ENCODE measurements around the gene NEMP2.

Gene NEMP2

DNA sequence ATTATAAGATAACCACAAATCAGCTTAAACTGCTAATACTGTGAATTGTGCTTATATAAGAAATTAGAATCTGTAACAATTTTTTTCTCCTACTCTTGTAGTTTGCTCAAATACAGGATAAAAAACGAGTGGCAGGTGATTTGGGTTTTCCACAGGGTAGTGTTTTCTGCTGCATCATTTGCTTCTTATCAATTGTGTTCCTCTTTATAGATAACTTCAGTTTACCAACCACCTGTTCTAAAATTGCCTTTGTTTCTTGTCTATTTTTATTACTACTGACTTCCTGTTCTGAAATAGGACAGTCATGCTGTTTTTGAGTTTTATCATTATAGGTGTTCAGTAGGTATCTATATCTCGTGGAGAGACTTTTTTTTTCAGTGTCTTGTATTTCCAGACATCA lies 69.5 kb downstream of the NEMP2 start:
- intact Hi-C loops (cut with DNase I) = no loop called here
- no peak for DNase-seq

DNA sequence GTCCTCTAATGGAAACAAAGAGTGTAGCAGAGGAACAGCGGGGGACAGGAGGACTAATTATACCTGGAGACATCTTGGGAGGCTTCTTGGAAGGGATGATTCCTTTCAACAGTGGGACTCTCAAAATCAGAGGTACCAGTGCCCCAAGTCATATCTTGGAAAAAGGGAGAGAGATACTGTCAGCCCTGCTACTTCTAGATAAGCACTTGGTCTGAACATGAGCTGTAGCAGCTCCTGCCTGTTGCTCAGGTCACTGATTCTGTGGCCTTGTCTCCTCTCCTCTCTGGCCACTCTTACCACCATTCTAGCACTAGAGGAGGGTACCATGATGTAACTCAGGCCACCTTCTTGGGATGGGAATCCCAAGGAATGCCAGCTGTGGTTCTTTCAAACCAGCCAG lies 71.9 kb downstream of the NEMP2 start:
- intact Hi-C loops (cut with DNase I) = no loop called here
- DNase-seq = no peak

- intact Hi-C loops (cut with DNase I) = no loop called here
- no peak for DNase-seq
Observed at GRCh38 chr2:190462181-190462580, 72.3 kb downstream of the NEMP2 start.

- intact Hi-C loops (cut with DNase I) = no loop called here
- DNase-seq = no peak
Observed at GRCh38 chr2:190460487-190460886, 74.0 kb downstream of the NEMP2 start.

- no peak for DNase-seq
- intact Hi-C loops (cut with DNase I) = no loop called here
Observed at GRCh38 chr2:190459881-190460280, 74.6 kb downstream of the NEMP2 start.

DNA sequence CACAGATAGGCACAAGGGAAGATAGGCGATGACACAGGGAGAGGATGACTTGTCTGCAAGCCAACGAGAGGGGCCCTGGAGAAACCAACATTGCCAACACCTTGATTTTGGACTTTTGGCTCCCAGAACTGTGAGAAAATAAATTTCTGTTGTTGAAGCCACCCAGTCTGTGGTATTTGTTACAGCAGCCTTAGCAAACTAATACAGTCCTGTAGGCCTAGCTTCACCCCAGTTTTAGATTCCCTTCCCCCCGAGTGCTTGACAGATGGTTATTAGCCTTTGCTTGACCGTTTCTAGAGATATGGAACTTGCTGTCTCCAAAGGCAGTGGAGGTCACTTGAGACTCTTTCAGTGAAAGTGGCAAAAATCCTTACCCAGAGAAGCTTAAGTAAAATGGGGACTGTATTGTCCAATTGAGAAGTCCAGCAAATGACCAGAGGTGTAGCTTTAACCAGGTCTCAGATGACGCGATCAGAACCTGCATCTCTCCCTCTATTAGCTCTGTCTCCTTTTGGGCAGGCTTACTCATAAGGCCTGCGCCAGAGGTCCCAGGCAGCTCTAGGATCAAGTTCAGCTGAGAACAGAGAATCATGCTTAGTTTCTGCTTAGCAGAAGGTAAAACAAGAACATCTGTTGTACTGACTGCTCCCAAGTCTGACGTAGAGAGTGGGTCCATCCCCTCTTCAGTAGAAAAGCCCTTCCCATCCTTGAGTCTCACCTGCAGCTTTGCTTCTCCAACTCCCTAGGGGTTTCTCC lies 76.0 kb downstream of the NEMP2 start:
- intact Hi-C loops (cut with DNase I) = no loop called here
- DNase-seq = no peak

- no peak for DNase-seq
- intact Hi-C loops (cut with DNase I) = no loop called here
Observed at GRCh38 chr2:190457256-190457655, 77.3 kb downstream of the NEMP2 start.

DNA sequence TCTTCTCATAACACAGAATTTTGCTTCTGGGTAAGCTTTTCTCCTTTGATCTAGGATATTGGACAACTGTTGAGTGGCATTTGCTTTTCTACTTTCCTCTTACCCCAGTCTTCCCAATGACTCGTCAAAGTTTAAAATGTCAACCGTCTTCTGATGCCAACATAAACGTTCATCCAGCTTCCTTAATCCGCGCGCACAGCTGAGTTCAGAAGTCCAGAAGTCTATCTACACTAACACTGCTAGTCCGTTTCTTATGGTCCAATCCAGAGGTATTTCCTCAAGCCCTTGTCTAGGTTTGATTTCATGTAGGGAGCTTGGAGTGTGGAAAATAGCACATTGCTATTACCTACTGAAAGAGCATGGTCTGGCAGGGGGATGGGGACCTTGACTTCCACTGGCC lies 77.7 kb downstream of the NEMP2 start:
- intact Hi-C loops (cut with DNase I) = no loop called here

GRCh38 chr2:190455358-190456095 lies 79.0 kb downstream of the NEMP2 start:
- no peak for DNase-seq
- intact Hi-C loops (cut with DNase I) = no loop called here

More for the DNA sequence above, 77.7 kb downstream of the NEMP2 start:
- no peak for DNase-seq

DNA sequence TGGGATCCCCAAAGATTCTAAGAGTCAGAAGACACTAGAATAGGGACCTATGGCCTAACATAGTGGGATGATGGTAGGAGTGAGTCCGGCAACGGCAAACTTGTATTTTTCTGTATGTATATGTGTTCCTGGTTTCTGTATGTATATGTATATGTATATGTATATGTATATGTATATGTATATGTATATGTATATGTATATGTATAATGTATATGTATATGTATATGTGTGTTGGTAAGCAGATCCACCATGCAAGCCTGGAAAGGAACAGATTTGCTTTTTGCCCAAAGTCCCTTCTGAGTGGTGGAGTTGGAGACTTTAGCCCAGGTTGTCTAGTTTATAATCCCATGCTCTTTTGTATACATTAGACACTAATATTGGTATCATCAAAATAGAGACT lies 79.7 kb downstream of the NEMP2 start:
- DNase-seq = no peak
- intact Hi-C loops (cut with DNase I) = no loop called here
